Measurements from ENCODE around the gene KLHL29.

Gene KLHL29

DNA sequence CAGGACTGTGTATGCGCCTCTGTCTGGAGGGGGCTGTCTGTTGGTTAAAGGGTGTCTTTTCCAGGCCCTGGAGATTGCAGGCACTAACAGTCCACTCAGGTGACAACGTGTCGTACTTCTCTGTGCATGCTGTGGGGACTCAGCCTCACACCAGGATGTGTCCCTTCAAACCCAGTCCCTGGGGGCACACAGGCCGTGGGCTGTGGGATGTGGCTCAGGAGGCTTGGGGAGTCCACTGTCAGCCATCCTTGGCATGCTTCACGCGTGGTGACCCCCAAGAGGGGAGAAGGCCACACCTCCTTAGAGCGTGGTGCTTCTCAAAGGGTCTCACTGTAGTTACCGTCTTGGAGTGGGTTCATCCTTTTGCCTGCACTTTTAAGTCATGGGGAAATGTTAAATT lies 127.8 kb downstream of the KLHL29 start:
- Histone ChIP-seq H3K4me3 (no peak overlapping the region), H3K27ac (no peak overlapping the region)
- TF ChIP-seq CTCF (IDR thresholded peaks at IDR 0.05): no peak
- DNase-seq (ENCODE audit: low spot score): no peak

GRCh38 chr2:23513245-23513871 lies 128.4 kb downstream of the KLHL29 start:
- Histone ChIP-seq H3K4me3 (no peak overlapping the region), H3K27ac (no peak overlapping the region)

DNA sequence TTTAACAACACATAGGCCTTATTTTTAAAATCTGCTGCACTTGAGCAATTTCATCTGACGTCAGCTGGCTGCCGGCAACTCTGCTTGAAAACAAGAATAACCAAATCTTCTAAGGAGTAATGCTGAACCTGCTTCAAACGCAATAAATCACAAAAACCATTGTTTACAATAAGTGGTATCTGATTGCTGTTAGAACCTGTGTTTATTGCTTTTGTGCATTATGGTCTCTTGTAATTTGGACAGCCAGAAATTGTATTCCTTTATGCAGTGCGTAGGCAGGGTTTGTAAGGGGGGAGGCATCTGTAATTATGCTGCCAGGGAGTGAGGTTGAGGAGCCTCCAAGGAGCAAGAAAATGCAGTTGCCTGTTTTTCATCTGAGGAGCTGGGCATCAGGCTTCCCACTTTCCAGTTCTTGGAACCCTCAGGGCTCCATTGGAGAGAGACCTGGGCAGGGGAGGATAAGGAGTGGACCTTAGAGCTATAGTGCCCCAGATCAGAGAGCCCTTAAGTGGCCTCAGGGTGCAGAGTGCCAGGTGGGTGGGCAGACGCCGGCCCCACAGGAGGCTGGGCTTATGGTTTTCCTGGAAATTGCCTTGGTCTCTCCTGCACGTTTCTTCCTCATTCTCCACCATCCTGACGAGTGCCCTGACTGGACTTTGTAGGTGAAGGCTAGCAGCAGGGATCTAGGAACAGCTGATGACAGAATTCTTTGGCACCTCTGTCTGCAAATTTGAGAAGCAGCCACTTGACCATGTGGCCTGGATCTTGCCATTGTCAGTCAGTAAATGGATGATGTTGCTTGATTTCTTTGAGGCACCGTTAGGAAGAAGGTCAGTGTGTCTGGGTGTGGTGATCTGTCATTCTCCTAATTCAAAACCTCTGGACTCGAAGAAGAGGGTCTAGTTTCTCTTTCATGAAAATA lies 129.2 kb downstream of the KLHL29 start:
- no peak for DNase-seq (ENCODE audit: low spot score)
- Histone ChIP-seq H3K4me3 (no peak overlapping the region), H3K27ac (no peak overlapping the region)
- TF ChIP-seq CTCF (IDR thresholded peaks at IDR 0.05): no peak

More at GRCh38 chr2:23513245-23513871, 128.4 kb downstream of the KLHL29 start:
- no peak for TF ChIP-seq CTCF (IDR thresholded peaks at IDR 0.05)
- DNase-seq (ENCODE audit: low spot score): no peak

DNA sequence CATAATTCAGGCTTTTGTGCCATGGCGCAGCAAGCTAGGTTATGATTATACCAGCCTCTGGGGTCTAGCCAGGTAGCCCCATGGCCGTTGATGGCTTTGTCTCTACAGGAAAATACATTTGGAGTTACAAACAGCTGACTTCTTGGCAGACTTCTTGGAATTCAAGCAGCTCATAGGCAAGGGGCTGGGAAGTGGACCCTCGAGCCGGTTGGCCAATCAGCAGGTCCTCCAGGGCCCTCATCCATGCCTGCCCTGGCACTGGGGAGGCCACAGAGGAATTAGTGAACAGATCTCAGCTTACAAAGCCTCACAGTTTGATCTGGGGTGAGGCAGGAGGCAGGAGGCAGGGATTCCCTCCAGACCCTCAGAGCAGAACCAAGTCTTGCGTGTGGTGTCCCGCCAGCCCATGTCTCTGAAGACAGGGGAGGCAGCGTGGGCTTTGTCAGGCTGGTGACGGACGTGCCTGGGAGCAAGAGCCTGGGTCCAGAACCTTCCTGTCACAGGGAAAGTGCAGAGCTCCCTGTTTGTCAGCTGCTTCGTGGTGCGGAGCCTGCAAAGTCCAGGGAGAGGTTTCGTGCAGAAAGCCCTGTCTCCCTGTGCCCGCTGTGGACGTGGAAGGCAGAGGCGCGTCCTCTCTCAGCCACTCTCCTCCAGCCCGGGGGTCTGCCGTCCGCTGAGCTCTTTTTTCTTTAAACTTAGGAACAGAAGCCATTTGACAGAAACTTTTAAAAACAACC lies 131.7 kb downstream of the KLHL29 start:
- no peak overlapping the region for H3K4me3 ChIP-seq
- TF ChIP-seq CTCF (IDR thresholded peaks at IDR 0.05): no peak
- no peak for DNase-seq (ENCODE audit: low spot score)
- no peak overlapping the region for H3K27ac ChIP-seq

DNA sequence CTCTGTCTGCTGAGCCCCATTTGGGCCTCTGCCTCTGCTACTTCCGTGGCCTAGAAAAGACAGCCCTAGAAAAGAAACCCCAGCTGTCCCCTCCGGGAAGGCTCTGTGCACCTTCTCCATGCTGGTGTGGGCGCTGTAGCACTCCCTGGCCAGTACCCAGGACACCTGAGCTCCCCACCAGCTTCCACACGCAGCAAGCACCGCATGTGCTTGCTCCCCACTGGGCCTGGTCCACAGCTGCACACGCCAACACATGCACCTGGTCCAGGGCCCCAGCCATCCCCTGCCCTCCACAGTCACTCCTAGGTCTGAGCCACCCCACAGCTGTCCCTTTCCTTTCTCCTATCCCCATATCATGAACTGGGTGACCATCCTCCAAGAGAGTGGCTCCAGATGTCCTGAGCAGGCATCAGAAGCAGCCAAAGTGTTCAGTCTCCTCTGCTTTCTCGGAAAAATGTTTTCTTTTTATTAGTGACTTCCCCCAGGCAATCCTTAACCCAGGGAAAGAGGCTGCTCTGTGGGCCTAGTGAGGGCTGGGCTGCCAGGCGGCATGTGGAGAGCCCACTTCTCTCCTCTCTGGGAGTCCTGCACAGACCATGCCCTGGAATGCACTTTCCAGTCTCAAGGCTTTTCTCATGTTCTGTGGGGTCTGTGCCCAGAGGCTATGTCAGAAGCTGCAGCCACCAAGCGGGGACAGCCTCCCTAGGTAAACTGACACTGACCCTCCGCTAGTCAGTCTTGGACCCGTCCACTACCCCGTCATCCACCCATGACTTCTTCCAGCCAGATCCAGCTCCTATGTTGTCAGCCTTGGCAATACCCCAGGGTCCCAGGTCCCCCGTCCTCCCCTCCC lies 133.7 kb downstream of the KLHL29 start:
- DNase-seq (ENCODE audit: low spot score): no peak
- TF ChIP-seq CTCF (IDR thresholded peaks at IDR 0.05): no peak
- no peak overlapping the region for H3K4me3 ChIP-seq
- peak overlapping the region in 1 of 2 donors; percentile 28 for H3K27ac ChIP-seq

- Histone ChIP-seq H3K27ac (peak overlapping the region in 1 of 2 donors; percentile 28), H3K4me3 (no peak overlapping the region)
- no peak for DNase-seq (ENCODE audit: low spot score)
- no peak for TF ChIP-seq CTCF (IDR thresholded peaks at IDR 0.05)
Measured at GRCh38 chr2:23519334-23519651, 134.3 kb downstream of the KLHL29 start.
